ENCODE data around the gene CCKAR.
"Not testable (repeated sequence)": the region's sequence is repeated elsewhere in the genome, so short reads cannot be mapped to it uniquely, and the experiment has no call there.

Gene CCKAR

GRCh38 chr4:26490111-26490959, at the start of gene CCKAR:
Gene CCKAR, minus strand, starts transcription at chr4:26490484. Its CDS starts 217 bp downstream, at chr4:26490267.
- no peak for DNase-seq

GRCh38 chr4:26533685-26534084, 43.4 kb upstream of the CCKAR start:
- DNase-seq = no peak

GRCh38 chr4:26531491-26532116, 41.3 kb upstream of the CCKAR start:
- DNase-seq = no peak

- DNase-seq = no peak
These were observed 39.8 kb upstream of the CCKAR start for GRCh38 chr4:26530099-26530498.

- DNase-seq = no peak
These were observed 39.2 kb upstream of the CCKAR start for GRCh38 chr4:26529479-26529878.

- DNase-seq = no peak
These were observed 35.5 kb upstream of the CCKAR start for GRCh38 chr4:26525771-26526150.

GRCh38 chr4:26525136-26525770, 35.0 kb upstream of the CCKAR start:
- DNase-seq = no peak

- DNase-seq = no peak
These were observed 33.7 kb upstream of the CCKAR start for GRCh38 chr4:26524011-26524410.

- no peak for DNase-seq
These were observed 32.2 kb upstream of the CCKAR start for GRCh38 chr4:26522478-26522877.

- no peak for DNase-seq
These were observed 30.6 kb upstream of the CCKAR start for GRCh38 chr4:26520728-26521450.

GRCh38 chr4:26515936-26516335, 25.7 kb upstream of the CCKAR start:
- DNase-seq = no peak

- DNase-seq = no peak
These were observed 20.2 kb upstream of the CCKAR start for GRCh38 chr4:26510334-26510964.

- no peak for DNase-seq
These were observed 19.5 kb upstream of the CCKAR start for GRCh38 chr4:26509681-26510333.

GRCh38 chr4:26507286-26507685, 17.0 kb upstream of the CCKAR start:
- DNase-seq = no peak

GRCh38 chr4:26503844-26504243, 13.6 kb upstream of the CCKAR start:
- DNase-seq = no peak

- DNase-seq = no peak
These were observed 13.1 kb upstream of the CCKAR start for GRCh38 chr4:26503427-26503826.

- DNase-seq = not testable (repeated sequence)
These were observed 10.3 kb upstream of the CCKAR start for GRCh38 chr4:26500565-26500999.

- DNase-seq = no peak
These were observed 6.0 kb upstream of the CCKAR start for GRCh38 chr4:26496207-26496783.

- DNase-seq = no peak
These were observed 3.2 kb upstream of the CCKAR start for GRCh38 chr4:26493461-26493860.

- no peak for DNase-seq
These were observed 1.3 kb upstream of the CCKAR start for GRCh38 chr4:26491449-26492170.

- DNase-seq = no peak
These were observed 638 bp upstream of the CCKAR start for GRCh38 chr4:26490960-26491284.

Data from stimulated activated CD4-positive, alpha-beta T cell treated with anti-CD3 and anti-CD28 coated beads, Interleukin-1b, Interleukin-23, amount 100 ng/mL, for 48 hours (primary cell).